HPDE6-E6E7 (cell line): Measurements from ENCODE around the gene DPP7.

Experiments
- DNase-seq: peaks from one replicate; pipeline ENCODE4 v3.0.0; 2011; ENCODE audit warnings: missing footprints; ENCODE audit errors: extremely low spot score

DPP7 gene

DNA sequence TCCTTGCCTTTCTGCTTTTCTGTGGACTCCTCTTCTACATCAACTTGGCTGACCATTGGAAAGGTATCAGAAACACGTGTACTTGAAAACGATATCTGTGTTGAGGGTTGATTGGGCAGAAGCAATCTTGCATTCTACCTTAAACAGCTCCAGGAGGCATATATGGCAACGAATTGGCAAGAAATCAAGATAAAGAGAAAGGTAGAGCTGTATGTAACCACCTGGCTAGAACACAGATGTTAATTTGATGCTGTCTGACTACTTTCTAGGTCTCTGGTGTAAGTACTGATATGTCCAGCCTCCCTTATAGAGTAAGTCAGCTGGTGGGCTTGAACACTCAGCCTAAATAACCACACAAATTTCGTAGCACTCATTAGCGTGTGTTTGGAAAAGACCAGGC lies 26.4 kb downstream of the DPP7 start:
- DNase-seq, result no peak

DNA sequence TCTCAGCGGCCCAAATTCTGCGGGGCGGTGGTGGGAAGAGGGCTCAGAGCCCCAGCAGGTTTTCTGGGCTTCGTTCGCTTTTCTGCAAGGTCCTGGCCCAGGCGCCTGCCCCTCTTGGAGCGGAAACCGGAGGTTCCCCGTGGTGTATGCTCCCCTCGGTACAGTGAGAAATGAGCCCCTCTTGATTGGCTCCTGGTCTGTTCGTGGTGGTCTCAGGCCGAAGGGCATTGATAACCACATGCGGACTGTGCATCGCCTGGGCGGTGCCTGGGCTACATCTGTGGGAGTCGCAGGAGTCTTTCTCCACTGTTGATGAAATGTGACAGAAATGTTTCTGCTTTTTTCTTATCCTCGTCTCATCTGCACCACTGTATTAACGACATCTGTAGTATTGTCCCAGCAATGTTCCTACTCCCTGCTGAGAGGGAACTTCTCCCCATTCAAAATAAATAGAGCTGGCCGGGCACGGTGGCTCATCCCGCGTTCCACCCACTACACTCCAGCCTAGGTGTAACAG lies 27.1 kb downstream of the DPP7 start:
- DNase-seq, result no peak

DNA sequence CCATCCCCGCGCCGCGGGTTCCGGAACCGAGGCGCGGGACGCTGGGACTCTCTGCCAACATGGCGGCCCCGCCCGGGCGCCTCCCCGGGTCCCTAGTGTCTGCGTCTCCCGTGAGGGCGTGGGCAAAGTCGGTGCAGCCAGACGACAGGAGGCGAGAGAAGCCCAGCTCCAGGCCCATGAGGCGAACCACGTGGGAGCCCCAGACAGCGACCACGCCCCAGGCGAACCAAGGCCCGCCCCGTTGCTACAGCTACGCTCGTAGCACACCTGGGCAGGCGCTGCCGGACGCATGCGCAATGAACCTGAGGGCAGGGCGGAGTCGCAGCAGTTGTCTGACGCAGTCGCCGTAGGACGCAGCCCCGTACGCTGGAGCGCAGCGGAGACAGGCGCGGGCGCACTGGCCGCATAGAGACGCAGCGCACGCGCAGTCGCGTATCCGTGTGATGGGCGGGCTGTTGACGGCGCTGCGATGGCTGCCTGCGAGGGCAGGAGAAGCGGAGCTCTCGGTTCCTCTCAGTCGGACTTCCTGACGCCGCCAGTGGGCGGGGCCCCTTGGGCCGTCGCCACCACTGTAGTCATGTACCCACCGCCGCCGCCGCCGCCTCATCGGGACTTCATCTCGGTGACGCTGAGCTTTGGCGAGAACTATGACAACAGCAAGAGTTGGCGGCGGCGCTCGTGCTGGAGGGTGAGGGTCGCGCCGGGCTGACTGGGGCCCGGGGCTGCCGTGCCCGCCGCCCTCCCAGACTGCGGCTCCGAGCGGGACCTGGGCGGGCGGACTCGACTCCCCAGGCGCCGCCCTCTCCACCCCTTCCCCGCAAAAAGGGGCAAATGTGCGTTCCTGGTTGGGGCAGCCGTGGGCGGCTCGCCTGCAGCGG lies 27.8 kb downstream of the DPP7 start, which contains the start of gene MAN1B1:
TSS of gene MAN1B1 (plus strand) at position 455 of the 878 bp plus-strand sequence. CDS start at position 470, 15 bp downstream.
- DNase-seq, result peak; percentile 95

DNA sequence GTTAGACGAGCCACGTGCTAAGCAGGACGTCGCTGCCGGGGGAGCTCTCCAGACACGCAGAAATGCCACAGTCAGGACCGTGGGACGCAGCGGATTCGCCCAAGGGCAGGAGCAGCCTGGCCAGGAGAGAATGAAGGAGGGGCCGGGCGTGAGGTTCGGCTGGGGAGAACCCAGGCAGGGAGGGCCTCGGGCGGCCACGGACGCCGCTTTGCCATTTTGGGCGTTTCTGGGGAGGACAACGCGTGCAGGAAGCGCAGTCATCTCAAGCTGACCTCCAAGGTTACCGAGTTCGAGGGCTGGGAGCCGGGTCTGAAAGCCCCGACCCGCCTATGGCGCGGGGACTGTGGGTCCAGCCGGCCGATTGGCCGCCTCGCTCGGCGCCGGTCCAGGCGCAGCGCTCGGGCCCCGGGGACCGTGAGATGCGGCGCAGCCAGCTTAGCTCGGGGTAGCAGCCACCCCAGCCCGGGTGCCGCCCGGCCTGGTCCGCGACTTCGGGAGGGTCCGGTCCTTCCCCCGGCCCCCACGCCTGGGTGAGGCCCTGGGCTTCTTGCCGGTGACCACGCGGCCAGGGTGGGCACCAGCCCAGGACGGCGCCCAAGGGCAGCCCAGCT lies 28.5 kb downstream of the DPP7 start:
- no peak for DNase-seq

DNA sequence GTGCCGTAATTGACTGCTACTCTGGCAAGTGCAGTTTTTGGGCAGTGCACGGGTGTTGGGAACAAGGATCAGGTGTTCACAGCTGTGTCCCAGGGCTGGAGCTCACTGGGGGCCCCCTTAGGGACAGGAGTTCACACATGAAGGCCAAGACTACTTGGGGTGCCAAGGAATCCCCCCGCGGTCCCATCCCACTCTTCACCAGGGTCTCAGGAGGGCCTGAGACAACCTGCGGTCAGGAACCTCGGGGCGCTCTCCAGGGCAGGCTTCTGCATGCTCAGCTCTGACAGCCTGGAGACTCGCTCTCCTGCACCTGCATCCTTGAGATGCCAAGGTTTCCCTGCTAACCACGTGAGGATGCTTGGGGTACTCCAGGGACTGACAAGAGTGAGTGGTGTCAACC lies 30.0 kb downstream of the DPP7 start:
- DNase-seq, result no peak

DNA sequence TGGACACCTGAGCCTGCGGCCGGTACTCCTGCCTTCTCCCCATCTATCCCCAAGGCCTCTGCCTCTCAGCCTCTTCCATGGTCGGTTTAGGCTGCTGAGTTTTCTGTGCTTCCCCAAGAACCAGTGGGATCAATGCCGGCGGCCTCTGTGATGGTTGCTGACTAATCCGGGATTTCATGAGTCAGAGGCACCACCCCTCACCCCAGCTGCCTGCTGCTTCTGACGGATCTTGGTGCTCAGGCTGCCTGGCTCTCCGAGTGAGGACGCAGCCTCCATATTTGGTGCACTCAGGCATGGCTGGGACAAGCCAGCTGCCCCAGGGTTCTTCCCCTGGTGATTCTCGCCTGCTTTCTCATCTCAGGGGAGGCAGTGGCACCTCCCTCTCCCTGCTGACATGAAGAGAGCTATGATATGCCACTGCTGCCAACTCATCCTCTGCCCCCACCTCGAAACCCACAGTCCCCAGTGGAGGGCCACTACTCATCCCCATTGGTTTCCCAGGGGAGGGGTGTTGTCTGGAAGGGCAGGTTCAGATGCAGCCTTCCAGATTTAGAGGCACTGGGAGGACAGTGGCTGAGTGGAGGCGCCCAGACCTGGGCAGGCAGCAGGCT lies 31.0 kb downstream of the DPP7 start:
- peak; percentile 90 for DNase-seq

DNA sequence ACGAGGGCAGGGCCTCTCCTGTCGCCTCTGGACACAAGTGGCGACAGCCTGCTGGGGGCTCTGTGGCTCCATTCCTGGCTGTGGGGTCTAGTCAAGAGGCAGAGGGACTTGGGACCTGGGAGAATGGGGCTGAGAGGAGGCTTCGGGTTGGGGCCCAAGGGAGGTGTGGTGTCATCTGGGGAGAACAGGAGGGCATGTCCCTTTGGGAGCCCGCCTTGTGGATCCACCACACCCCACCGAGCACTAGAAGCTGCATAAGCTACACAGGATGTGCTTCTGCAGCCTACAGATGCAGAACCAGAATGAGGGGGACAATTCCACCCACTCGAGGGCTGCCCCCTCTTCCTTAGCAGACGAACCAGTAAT lies 31.6 kb downstream of the DPP7 start:
- no peak for DNase-seq

DNA sequence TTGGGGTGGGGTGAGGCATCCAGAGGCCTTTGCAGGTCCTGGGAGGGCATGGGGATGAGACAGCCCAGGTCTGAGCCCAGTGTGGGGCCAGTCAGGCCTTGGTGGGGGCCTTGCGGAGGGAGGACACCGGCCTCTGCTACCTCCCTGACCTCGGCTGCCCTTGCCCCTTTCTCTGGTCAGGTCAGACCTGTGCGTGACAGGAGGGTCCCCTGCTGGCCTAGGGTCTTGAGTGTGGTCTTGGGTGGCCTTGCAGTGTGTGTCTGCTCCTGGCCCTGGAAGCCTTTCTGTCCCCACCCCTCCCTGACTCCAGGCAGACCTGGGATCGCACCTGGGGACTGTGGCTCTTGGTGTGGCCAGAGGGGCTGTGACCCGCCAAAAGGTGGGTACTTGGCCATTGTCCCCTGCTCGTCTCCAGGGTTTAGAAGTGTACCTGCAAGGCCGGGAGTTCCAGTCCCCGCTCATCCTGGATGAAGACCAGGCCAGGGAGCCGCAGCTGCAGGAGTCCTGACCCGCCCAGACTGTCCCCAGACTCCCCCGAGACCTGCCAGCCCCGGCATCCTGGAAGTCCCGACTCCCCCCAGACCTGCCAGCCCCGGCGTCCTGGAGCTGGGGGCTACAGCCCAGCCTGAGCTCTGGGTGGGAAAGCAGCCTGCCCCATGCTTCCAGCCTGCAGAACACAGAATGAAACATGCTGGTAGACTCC lies 32.2 kb downstream of the DPP7 start:
- DNase-seq, result no peak

DNA sequence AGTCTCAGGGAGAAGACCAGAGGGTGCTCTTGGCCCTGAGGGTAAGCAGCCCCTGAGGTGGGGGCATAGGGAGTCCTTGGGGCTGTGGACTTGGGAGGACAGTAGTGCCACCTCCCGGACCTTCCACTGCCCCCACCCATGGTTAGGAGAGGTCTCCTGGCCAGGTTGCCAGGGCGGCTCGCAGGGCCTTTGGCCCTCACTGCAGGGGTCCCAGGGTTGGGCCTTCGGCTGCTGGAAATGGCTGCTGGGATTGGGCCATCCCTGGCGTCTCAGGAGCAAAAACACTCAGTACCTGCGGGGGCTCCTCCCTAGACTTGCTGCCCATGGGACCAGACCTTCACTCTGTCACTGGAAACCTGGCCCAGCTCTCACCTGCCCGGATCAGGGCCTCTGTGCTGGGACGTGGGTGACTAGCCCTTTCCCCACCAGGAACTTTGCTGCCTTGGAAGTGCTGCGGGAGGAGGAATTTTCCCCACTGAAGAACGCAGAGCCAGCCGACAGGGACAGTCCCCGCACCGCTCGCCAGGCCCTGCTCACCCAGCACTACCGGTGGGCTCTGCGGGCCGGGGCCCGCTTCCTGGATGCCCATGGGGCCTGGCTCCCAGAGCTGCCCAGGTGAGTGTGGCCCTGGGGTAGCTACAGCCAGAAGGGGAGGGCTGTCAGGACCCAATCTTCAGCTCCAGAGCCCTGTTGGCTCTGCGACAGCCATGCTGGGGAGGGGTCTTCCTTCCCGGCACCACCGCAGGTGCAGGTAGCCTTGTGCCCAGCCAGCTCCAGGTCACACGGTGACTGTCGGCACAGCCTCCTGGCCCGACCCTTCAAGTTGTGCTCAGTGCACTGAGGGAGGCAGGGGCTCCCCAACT lies 34.0 kb downstream of the DPP7 start:
- DNase-seq, result no peak

DNA sequence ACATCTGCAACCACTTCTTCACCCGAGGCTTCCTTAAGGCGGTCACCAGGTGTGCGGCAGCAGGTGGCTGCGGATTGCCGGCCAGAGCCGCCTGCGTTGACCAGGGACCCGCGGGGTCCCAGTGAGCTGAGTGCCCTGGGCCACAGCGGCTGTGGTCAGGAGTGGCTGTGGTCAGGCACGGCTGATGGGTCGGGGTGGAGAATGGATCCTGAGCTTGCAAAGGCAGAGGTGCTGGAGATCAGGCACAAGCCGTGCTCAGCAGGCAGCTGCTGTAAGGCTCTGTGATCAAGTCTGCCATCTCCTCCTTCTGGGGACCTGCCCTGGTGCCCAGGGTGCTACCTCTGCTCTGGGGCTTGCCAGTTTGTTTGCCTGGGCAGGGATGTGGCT lies 35.1 kb downstream of the DPP7 start:
- no peak for DNase-seq

DNA sequence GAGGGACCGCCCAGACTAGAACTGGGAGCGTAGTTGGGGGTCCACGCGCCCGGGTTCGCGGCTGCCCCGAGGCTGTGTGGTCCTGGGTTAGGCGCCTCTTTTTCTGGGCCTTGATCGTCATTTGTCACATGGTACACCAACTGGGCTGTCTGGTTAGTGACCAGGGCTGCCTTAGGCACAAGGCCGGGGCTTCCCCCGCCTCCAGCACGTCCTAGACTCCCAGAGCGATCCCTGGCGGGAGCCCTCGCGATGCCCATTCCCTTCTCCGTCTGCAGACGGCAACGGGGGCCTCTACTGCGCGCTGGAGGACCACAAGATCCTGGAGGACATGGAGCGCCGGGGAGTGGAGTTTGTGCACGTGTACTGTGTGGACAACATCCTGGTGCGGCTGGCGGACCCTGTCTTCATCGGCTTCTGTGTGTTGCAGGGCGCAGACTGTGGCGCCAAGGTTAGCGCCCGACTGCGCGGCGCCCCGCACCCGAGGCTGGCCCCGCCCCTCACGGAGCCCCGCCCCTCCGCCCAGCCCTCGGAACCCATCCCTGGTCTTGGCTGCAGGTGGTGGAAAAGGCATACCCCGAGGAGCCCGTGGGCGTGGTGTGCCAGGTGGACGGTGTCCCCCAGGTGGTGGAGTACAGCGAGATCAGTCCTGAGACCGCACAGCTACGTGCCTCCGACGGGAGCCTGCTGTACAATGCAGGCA lies 35.7 kb downstream of the DPP7 start:
- no peak for DNase-seq

DNA sequence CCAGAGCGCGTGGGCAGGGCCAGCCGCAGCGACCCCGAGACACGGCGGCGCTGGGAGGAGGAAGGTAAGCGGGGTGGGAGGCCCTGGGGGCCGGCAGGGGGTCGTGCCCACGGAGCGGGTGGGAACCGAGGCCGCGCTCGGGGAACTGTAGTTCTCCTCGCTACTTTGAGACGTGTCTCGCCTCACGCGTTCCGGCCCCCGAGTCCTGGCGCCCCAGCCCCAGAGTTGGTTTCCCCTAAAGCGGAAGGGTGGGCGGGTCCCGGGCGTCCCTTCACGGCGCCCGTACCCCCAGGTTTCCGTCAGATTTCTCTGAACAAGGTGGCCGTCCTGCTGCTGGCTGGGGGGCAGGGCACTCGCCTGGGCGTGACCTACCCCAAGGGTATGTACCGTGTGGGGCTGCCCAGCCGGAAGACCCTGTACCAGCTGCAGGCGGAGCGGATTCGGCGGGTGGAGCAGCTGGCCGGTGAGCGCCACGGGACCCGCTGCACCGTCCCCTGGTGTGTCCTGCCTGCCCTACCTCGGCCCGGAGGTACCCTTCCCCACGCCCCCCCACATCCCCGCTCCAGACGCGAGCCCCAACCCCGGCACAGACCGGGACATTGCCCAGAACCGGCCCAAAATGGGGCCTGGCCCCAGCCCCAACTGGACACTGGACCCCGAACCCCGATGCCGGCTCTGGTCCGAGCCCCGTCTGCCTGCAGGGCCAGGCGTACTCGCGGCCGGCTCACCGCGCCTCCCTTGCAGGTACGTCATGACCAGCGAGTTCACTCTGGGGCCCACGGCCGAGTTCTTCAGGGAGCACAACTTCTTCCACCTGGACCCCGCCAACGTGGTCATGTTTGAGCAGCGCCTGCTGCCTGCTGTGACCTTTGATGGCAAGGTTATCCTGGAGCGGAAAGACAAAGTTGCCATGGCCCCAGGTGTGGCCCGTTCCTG lies 36.5 kb downstream of the DPP7 start:
- no peak for DNase-seq

DNA sequence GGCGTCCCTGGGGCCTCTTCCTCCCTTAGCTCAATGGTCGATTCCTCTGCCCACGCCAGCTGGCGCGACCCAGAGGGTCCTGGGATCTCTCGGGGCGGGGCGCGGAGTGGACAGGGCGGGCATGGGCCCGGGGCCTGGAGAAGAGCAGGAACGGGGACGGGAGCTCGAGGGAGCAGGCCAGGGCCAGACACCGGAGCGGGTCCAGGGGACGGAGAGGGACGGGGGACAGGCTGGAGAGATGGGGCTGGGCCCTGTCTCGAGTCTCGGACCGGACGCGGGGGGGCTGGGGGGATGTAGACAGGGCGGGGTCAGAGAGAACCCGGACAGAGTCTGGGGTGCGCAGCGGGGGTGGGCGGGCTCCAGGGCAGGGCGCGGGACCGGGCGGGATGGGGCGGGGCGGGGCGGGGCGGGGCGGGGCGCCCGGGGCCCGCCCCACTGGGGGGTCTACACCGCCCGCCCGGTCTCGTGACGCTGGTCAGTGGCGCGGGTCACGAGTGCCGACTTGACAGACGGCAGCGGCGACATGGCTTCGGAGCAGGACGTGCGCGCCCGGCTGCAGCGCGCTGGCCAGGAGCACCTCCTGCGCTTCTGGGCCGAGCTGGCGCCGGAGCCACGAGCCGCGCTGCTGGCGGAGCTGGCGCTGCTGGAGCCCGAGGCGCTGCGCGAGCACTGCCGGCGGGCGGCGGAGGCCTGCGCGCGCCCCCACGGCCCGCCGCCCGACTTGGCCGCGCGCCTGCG lies 37.4 kb downstream of the DPP7 start, which contains the start of gene UAP1L1:
TSS of gene UAP1L1 (plus strand) at position 508 of the 738 bp plus-strand sequence. CDS start at position 524, 16 bp downstream.
- no peak for DNase-seq

DNA sequence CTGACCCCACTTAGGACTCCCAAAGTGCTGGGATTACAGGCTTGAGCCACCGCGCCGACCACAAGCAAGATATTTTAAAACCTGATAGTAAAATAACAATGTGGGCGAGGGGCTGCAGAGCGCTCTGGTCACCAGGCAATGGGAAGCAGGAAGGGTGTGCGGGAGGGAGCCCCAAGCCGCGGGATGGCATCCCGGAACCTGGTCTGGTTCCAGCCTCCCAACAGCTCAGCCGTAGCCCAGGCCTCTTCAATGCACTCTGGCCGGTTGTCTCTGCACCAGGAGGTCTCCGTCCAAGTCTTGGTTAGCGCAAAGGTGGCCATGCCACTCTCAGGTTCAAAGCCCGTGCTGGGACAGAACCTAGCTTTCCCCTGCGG lies 37.9 kb downstream of the DPP7 start:
- no peak for DNase-seq

DNA sequence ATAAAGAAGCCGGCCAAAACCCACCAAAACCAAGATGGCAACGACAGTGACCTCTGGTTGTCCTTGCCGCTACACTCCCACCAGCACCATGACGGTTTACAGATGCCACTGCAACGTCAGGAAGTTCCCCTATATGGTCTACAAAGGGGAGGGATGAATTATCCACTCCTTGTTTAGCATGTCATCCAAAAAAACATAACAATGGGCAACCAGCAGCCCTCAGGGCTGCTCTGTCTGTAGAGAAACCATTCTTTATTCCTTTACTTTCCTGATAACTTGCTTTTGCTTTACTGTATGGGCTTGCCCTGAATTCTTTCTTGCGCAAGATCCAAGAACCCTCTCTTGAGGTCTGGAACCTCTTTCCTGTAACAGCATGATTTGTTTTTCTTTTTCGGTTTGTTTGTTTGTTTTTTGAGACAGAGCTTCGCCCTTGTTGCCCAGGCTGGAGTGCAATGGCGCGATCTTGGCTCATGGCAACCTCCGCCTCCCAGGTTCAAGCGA lies 39.2 kb downstream of the DPP7 start:
- no peak for DNase-seq

DNA sequence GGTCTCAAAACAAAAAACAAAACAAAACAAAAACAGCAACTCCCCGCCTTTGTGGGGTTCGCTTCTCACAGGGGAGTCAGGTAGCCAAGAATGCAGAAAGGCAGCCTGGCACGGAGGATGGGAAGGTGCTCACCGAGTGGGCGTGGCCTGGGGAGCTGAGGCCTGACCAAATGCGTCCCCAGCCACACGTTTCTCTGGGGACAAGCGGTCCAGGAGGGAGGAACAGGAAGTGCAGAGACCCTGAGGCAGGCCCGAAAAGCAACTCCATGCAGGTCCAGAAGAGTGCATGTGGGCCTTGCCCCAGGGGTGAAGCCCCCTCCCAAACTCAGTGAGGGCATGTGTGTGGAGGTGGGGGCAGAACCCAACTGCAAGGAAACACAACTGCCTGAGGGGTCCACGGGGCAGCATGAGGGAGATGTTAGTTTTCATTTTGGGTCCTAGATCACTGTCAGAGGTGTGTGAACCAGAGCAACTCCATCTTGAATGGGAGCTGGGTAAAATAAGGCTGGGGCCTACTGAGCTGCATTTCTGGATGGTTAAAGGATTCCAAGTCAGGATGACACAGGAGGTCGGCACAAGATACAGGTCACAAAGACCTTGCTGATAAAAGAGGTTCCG lies 39.8 kb downstream of the DPP7 start:
- DNase-seq, result no peak

DNA sequence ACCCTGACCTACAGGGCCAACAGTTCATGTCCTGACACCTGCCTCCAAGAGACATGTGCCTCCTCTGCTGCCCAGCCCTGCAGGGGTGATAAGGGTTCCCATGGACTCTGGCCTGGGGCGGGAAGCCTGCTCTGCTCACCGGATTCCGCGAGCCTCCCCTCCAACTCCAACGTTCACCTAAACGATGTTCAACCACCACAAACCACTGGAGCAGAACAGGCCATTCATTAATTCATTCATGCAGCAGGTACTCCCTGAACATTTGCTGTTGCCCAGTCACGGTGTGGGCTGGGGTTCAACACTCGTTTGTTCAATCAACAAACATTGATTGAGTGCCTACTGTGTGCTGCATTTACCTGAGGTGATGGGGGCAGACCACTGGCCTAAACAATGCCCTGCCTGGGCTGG lies 40.5 kb downstream of the DPP7 start:
- no peak for DNase-seq

DNA sequence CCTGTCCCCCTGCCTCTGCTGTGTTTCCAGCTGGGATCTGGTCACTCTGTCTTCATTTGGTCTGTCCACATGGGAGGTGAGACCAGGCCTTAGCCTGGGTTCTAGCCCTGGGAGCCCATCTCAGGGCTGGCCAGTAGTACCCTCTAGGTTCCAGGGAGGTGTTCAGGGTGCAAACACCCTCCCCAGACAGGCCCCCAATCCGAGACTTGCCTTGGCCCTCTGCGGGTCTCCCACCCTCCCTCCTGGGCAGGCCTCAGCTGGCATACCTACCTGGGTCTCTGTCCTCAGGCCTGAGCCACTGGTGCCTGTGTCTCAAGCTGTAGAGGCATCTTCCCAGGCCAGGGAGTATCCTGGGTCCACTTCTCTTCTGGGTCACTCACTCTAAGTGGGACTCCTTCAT lies 43.3 kb downstream of the DPP7 start:
- DNase-seq, result no peak
